IgD-negative memory B cell (primary cell): ENCODE data around the gene CHRNA9. TPM values are rescaled to one million over a fixed set of nuclear protein-coding genes. Genes with fewer than 3 reads are reported as not detected.

ENCODE experiments used
- H3K27ac Mint-ChIP-seq, 3 donors: one replicate each; pipeline ENCODE4 v1.8.0; 2020 to 2022; ENCODE audit warnings: mild to moderate bottlenecking in 3 of 3, mixed read lengths in 3 of 3, moderate library complexity in 1 of 3
- H3K27me3 Mint-ChIP-seq: one replicate; pipeline ENCODE4 v1.8.0; 2021; ENCODE audit warnings: mixed read lengths
- H3K36me3 Mint-ChIP-seq: one replicate; pipeline ENCODE4 v1.8.0; 2020; ENCODE audit warnings: mild to moderate bottlenecking, mixed read lengths
- H3K4me1 Mint-ChIP-seq, 3 donors: one replicate each; pipeline ENCODE4 v1.8.0; 2020 to 2022; ENCODE audit warnings: mixed read lengths in 3 of 3, mild to moderate bottlenecking in 1 of 3
- H3K4me3 Mint-ChIP-seq, 4 donors: one replicate each; pipeline ENCODE4 v1.8.0; 2020 to 2022; ENCODE audit warnings: mild to moderate bottlenecking in 4 of 4, mixed read lengths in 4 of 4, moderate library complexity in 3 of 4
- H3K9me3 Mint-ChIP-seq, 3 donors: one replicate each; pipeline ENCODE4 v1.8.0; 2020 to 2021; ENCODE audit warnings: mixed read lengths in 3 of 3, mild to moderate bottlenecking in 1 of 3
- polyA plus RNA-seq: library from polyadenylated mRNA; unstranded; fragments of 300-500 nt; fragmentation: Illumina TruSeq; gene quantifications from one replicate; pipeline ENCODE4 v1.2.3, GENCODE V29; 2021

Gene CHRNA9
- polyA plus RNA-seq, 1 donor from 2014 or later: not detected

DNA sequence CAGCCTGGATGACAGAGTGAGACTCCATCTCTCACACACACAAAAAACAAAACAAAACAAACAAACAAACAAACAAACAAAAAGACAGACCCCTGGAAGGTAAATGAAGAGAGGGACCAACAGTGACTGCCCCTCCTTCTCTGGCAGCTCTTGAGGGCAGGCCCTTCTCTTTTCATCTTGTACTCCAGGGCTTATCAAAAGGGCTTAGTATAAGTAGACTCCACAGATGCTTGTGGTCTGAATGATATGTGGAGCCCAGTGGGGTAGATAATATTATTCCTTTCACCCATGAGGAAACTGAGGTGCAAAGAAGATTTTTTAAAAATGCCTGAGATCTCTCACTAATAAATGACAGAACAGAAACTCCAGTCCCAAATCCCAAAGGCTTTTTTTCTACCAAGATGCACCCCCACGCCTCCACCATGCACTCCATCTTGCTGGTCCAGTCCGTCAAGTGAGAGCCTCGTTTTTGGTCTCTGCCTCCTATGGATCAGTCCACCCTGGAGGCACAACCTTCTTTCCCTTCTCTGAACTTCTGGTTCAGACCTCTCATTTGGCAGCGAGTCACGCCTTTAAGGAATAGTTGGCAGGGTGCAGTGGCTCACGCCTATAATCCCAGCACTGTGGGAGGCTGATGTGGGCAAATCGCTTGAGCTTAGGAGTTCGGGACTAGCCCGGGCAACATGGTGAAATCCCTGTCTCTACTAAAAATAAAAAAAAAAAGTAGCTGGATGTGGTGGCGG, 17.0 kb upstream of the CHRNA9 start:
- Mint-ChIP-seq H3K27ac (peak overlapping the region in 1 of 3 donors; percentile 63), H3K27me3 (no peaks in the 10 kb centered on the region), H3K36me3 (peaks cover 2% of the 10 kb centered on the region), H3K4me3 (peak overlapping the region in 1 of 4 donors; percentile 34), H3K4me1 (peaks cover 9 to 19% (median 14%) of the 10 kb centered on the region in 3 donors), H3K9me3 (no peaks in the 10 kb centered on the region)

- H3K9me3 Mint-ChIP-seq: no peaks in the 10 kb centered on the region
- no peaks in the 10 kb centered on the region for H3K36me3 Mint-ChIP-seq
- peaks cover 13 to 21% (median 17%) of the 10 kb centered on the region in 3 donors for H3K4me1 Mint-ChIP-seq
- H3K4me3 Mint-ChIP-seq: no peak overlapping the region
- H3K27me3 Mint-ChIP-seq: no peaks in the 10 kb centered on the region
- peak overlapping the region in 1 of 3 donors; percentile 17 for H3K27ac Mint-ChIP-seq
Observed at GRCh38 chr4:40321574-40322275, 13.4 kb upstream of the CHRNA9 start.

DNA sequence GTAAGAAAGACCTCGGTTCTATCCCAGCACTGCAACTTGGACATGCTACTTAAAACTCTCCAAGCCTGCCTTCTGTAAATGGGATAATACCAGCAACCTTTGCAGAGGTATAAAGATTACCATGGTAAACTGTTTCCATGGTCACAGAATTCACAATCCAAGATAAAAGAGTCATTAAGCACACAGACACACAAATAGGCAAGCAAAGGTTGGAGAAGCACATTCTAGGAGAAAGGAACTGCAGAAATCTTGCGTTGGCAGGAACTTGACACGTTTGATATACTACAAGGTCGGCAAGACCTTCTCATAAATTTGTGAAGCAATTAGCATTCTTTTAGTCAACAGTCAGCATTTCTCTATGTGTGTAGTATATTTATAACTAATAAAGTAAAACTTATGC, 12.3 kb upstream of the CHRNA9 start:
- Mint-ChIP-seq H3K36me3 (no peaks in the 10 kb centered on the region), H3K27ac (no peak overlapping the region), H3K27me3 (no peaks in the 10 kb centered on the region), H3K9me3 (no peaks in the 10 kb centered on the region), H3K4me1 (peaks cover 8 to 14% (median 10%) of the 10 kb centered on the region in 3 donors), H3K4me3 (no peak overlapping the region)

- Mint-ChIP-seq H3K36me3 (no peaks in the 10 kb centered on the region), H3K4me3 (no peak overlapping the region), H3K27me3 (no peaks in the 10 kb centered on the region), H3K9me3 (peaks cover 0 to 1% (median 0%) of the 10 kb centered on the region in 3 donors), H3K4me1 (peaks cover 8 to 14% (median 10%) of the 10 kb centered on the region in 3 donors), H3K27ac (no peak overlapping the region)
Observed at GRCh38 chr4:40323866-40324265, 11.3 kb upstream of the CHRNA9 start.

GRCh38 chr4:40325406-40326019, 9.6 kb upstream of the CHRNA9 start:
- no peaks in the 10 kb centered on the region for H3K27me3 Mint-ChIP-seq
- H3K9me3 Mint-ChIP-seq: peaks cover 0 to 2% (median 0%) of the 10 kb centered on the region in 3 donors
- peaks cover 1% of the 10 kb centered on the region for H3K36me3 Mint-ChIP-seq
- no peak overlapping the region for H3K4me3 Mint-ChIP-seq
- H3K4me1 Mint-ChIP-seq: peaks cover 8 to 14% (median 10%) of the 10 kb centered on the region in 3 donors
- no peak overlapping the region for H3K27ac Mint-ChIP-seq

GRCh38 chr4:40327340-40327739, 7.8 kb upstream of the CHRNA9 start:
- H3K4me3 Mint-ChIP-seq: no peak overlapping the region
- H3K27me3 Mint-ChIP-seq: peaks cover 4% of the 10 kb centered on the region
- no peak overlapping the region for H3K27ac Mint-ChIP-seq
- peaks cover 8 to 10% (median 10%) of the 10 kb centered on the region in 3 donors for H3K4me1 Mint-ChIP-seq
- H3K36me3 Mint-ChIP-seq: peaks cover 1% of the 10 kb centered on the region
- peaks cover 0 to 2% (median 0%) of the 10 kb centered on the region in 3 donors for H3K9me3 Mint-ChIP-seq

DNA sequence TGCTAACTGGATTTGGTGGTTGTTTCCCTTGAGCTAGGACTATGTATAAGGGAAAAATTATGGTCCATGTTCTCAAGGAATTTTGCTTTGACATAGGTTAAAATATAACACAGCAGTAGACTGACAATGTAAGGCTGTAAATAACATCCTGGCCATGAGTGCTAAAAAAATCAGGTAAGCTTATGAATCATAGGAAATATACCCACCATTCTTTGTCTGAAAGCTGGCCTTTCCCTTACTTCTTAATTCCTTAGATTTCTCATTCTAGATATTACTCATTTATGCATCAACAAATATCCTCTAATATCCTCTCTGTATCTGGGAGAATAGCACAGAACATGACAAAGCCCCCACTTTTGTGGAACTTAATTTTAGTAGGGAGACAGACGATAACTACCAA, 6.8 kb upstream of the CHRNA9 start:
- no peak overlapping the region for H3K4me3 Mint-ChIP-seq
- H3K27me3 Mint-ChIP-seq: peaks cover 4% of the 10 kb centered on the region
- H3K27ac Mint-ChIP-seq: no peak overlapping the region
- peaks cover 1% of the 10 kb centered on the region for H3K36me3 Mint-ChIP-seq
- peaks cover 0 to 2% (median 0%) of the 10 kb centered on the region in 3 donors for H3K9me3 Mint-ChIP-seq
- H3K4me1 Mint-ChIP-seq: peaks cover 8 to 10% (median 10%) of the 10 kb centered on the region in 3 donors

DNA sequence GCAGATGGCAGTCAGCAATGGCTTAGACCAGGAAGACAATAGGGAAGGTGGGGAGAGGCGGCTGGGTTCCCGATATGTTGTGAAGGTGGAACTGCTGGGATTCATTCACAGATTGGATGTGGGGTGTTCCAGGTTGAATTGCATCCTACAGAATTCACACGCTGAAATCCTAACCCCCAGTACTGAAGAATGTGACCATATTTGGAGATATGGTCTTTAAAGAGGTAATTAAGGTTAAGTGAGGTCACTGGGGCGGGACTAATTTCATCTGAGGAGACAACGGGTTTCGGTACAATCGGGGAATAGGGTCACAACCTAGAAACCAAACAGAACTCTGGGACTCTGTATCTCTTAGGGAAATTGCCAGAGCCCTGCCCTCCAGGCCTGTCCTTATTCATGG, 5.3 kb upstream of the CHRNA9 start:
- peaks cover 0 to 2% (median 0%) of the 10 kb centered on the region in 3 donors for H3K9me3 Mint-ChIP-seq
- H3K27me3 Mint-ChIP-seq: peaks cover 7% of the 10 kb centered on the region
- H3K4me1 Mint-ChIP-seq: peaks cover 5 to 6% (median 6%) of the 10 kb centered on the region in 3 donors
- H3K27ac Mint-ChIP-seq: no peak overlapping the region
- peaks cover 1% of the 10 kb centered on the region for H3K36me3 Mint-ChIP-seq
- H3K4me3 Mint-ChIP-seq: no peak overlapping the region

- peaks cover 1% of the 10 kb centered on the region for H3K36me3 Mint-ChIP-seq
- no peak overlapping the region for H3K27ac Mint-ChIP-seq
- H3K4me1 Mint-ChIP-seq: peaks cover 0 to 1% (median 1%) of the 10 kb centered on the region in 3 donors
- H3K4me3 Mint-ChIP-seq: no peak overlapping the region
- peaks cover 7% of the 10 kb centered on the region for H3K27me3 Mint-ChIP-seq
- peaks cover 0 to 2% (median 0%) of the 10 kb centered on the region in 3 donors for H3K9me3 Mint-ChIP-seq
Observed at GRCh38 chr4:40330536-40330935, 4.6 kb upstream of the CHRNA9 start.

GRCh38 chr4:40331101-40331745, 3.9 kb upstream of the CHRNA9 start:
- Mint-ChIP-seq H3K36me3 (peaks cover 5% of the 10 kb centered on the region), H3K27ac (no peak overlapping the region), H3K27me3 (peaks cover 8% of the 10 kb centered on the region), H3K4me1 (no peaks in the 10 kb centered on the region), H3K4me3 (peak overlapping the region in 1 of 4 donors; percentile 30), H3K9me3 (peaks cover 0 to 2% (median 0%) of the 10 kb centered on the region in 3 donors)

- Mint-ChIP-seq H3K36me3 (peaks cover 5% of the 10 kb centered on the region), H3K4me3 (no peak overlapping the region), H3K4me1 (no peaks in the 10 kb centered on the region), H3K9me3 (peaks cover 0 to 2% (median 0%) of the 10 kb centered on the region in 3 donors), H3K27me3 (peaks cover 8% of the 10 kb centered on the region), H3K27ac (no peak overlapping the region)
Observed at GRCh38 chr4:40331961-40332360, 3.2 kb upstream of the CHRNA9 start.

DNA sequence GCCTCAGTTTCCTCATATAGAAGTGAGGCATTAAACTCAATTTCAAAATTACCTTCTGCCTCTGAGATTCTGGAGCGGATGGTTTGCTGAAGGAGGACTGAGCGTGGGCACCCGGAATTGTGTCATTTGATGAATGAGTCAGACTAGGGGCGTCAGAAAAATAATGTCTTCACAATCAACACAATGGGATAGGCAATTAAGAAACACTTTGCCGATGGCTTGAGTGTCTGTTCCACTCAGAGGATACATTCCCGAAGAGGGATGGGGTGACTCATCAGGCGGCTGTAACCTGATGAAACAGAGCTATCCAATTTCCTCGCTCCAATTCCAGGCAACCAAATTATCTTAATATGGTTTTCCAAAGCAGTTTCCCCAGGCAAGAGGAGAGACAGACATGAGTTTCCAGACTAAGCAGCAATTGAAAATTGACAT, 1.2 kb upstream of the CHRNA9 start:
- H3K36me3 Mint-ChIP-seq: peaks cover 5% of the 10 kb centered on the region
- H3K4me3 Mint-ChIP-seq: no peak overlapping the region
- H3K27ac Mint-ChIP-seq: no peak overlapping the region

DNA sequence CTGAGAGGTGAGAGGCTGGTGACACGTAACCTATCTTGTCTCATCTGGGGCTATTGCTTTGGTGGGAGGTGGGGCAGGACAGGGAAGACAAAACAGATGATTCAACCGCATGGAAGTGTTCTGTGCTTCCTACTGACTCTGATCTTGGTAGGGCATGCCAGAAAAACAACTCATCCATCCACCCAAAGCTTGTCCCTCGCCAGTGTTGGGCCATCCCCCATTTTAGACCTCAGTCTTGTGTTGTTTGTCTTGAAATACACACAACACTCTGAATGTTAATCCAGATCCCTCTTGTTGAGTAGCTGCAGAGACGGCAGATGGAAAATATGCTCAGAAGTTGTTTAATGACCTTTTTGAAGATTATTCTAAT, 377 bp downstream of the CHRNA9 start:
- no peak overlapping the region for H3K4me3 Mint-ChIP-seq
- peaks cover 3% of the 10 kb centered on the region for H3K36me3 Mint-ChIP-seq
- H3K4me1 Mint-ChIP-seq: peaks cover 0 to 2% (median 0%) of the 10 kb centered on the region in 3 donors
- H3K9me3 Mint-ChIP-seq: no peaks in the 10 kb centered on the region
- peaks cover 8% of the 10 kb centered on the region for H3K27me3 Mint-ChIP-seq
- no peak overlapping the region for H3K27ac Mint-ChIP-seq

More for the DNA sequence above, 1.2 kb upstream of the CHRNA9 start:
- Mint-ChIP-seq H3K4me1 (no peaks in the 10 kb centered on the region), H3K9me3 (peaks cover 0 to under 1% (median 0%) of the 10 kb centered on the region in 3 donors), H3K27me3 (peaks cover 8% of the 10 kb centered on the region)

- Mint-ChIP-seq H3K27ac (no peak overlapping the region), H3K9me3 (peaks cover 0 to 2% (median 0%) of the 10 kb centered on the region in 3 donors), H3K4me3 (no peak overlapping the region), H3K36me3 (peaks cover 3% of the 10 kb centered on the region), H3K4me1 (peaks cover 0 to 2% (median 0%) of the 10 kb centered on the region in 3 donors), H3K27me3 (peaks cover 8% of the 10 kb centered on the region)
Observed at GRCh38 chr4:40337051-40337450, 1.9 kb downstream of the CHRNA9 start.
